Parathyroid adenoma (tissue), 2 donors: ENCODE data around the gene FSTL5.

Experiments used
- H2AFZ ChIP-seq: fragments of 300-600 bp; sonication (generic); one replicate; pipeline ENCODE4 v1.7.0; 2017; ENCODE audit warnings: antibody characterized with exemption, mild to moderate bottlenecking
- H3K27ac ChIP-seq: fragments of 300-600 bp; sonication (generic); one replicate; pipeline ENCODE4 v1.7.0; 2017
- H3K27me3 ChIP-seq: fragments of 300-600 bp; sonication (generic); one replicate; pipeline ENCODE4 v1.7.0; 2017; ENCODE audit warnings: low read length; ENCODE audit not compliant: control insufficient read depth, insufficient read depth
- H3K36me3 ChIP-seq: fragments of 300-600 bp; sonication (generic); one replicate; pipeline ENCODE4 v1.7.0; 2017; ENCODE audit warnings: low read length; ENCODE audit not compliant: control insufficient read depth, insufficient read depth
- H3K4me1 ChIP-seq: fragments of 300-600 bp; sonication (generic); one replicate; pipeline ENCODE4 v1.7.0; 2017; ENCODE audit warnings: control low read depth
- H3K4me2 ChIP-seq: fragments of 300-600 bp; sonication (generic); one replicate; pipeline ENCODE4 v1.7.0; 2017; ENCODE audit warnings: low read length
- H3K4me3 ChIP-seq: fragments of 300-600 bp; sonication (generic); one replicate; pipeline ENCODE4 v1.7.0; 2017; ENCODE audit warnings: low read depth, low read length
- H3K79me2 ChIP-seq: fragments of 300-600 bp; sonication (generic); one replicate; pipeline ENCODE4 v1.7.0; 2017; ENCODE audit warnings: control low read depth
- H3K9ac ChIP-seq: fragments of 300-600 bp; sonication (generic); one replicate; pipeline ENCODE4 v1.7.0; 2017; ENCODE audit warnings: mild to moderate bottlenecking
- H3K9me3 ChIP-seq: fragments of 300-600 bp; sonication (generic); one replicate; pipeline ENCODE4 v1.7.0; 2017; ENCODE audit warnings: low read length; ENCODE audit not compliant: control insufficient read depth
- TF ChIP-seq, protein P1 (sequence below): fragments of 300-600 bp; sonication (generic); IDR thresholded peaks from one replicate; pipeline ENCODE4 v1.7.0; 2017; ENCODE audit warnings: antibody characterized with exemption, mild to moderate bottlenecking
- donor health status: primary hyperparathyroidism.

The FSTL5 gene

DNA sequence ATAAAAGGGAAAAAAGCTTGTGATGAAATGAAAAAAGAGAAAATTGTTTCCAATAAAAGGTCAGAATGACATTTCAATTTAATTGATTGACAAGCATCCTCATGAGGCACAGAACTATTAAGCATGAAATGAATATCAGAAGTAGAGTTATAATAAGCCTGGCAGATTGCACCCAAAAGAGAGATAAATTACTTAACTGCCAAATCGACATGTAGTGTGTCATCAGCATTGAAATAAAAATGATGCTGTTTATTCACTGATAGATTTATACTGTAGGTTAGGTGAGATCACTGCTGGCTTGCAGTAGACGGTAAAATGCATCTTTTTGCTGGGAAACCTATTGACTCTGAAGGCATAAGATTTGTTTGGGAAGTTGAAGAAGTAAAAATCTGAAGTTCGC is 507.2 kb downstream of the FSTL5 start:
- TF ChIP-seq, protein P1, sequence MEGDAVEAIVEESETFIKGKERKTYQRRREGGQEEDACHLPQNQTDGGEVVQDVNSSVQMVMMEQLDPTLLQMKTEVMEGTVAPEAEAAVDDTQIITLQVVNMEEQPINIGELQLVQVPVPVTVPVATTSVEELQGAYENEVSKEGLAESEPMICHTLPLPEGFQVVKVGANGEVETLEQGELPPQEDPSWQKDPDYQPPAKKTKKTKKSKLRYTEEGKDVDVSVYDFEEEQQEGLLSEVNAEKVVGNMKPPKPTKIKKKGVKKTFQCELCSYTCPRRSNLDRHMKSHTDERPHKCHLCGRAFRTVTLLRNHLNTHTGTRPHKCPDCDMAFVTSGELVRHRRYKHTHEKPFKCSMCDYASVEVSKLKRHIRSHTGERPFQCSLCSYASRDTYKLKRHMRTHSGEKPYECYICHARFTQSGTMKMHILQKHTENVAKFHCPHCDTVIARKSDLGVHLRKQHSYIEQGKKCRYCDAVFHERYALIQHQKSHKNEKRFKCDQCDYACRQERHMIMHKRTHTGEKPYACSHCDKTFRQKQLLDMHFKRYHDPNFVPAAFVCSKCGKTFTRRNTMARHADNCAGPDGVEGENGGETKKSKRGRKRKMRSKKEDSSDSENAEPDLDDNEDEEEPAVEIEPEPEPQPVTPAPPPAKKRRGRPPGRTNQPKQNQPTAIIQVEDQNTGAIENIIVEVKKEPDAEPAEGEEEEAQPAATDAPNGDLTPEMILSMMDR: no peak
- Histone ChIP-seq H2AFZ (no peak overlapping the region), H3K4me3 (no peak overlapping the region), H3K36me3 (no peaks in the 10 kb centered on the region), H3K4me2 (no peak overlapping the region), H3K9me3 (no peaks in the 10 kb centered on the region), H3K27ac (no peak overlapping the region), H3K27me3 (no peaks in the 10 kb centered on the region), H3K9ac (no peak overlapping the region), H3K79me2 (no peaks in the 10 kb centered on the region), H3K4me1 (no peaks in the 10 kb centered on the region)

- Histone ChIP-seq H3K27me3 (no peaks in the 10 kb centered on the region), H3K9ac (no peak overlapping the region), H3K79me2 (no peaks in the 10 kb centered on the region), H2AFZ (no peak overlapping the region), H3K4me2 (no peak overlapping the region), H3K27ac (no peak overlapping the region), H3K4me3 (no peak overlapping the region), H3K4me1 (no peaks in the 10 kb centered on the region), H3K9me3 (no peaks in the 10 kb centered on the region), H3K36me3 (no peaks in the 10 kb centered on the region)
- TF ChIP-seq, protein P1: no peak
Observed at GRCh38 chr4:161655148-161655547, 508.7 kb downstream of the FSTL5 start.

DNA sequence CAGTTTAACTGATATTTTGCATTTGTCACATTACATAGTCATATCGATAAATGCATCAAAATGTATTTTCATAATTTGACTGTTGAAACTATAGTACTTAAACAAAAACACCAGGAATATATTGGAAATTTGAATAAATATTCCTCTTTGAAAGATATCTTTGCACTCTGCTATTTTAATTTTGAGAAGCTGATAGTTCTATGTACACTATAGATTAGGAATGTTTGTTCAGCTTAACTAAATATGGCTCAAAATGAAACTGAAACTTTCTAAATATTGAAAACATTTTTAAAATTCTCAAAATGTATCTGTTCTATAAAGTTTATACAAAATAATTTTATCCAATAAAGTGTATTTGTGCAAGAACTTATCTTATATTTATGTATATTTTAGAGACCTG is 510.1 kb downstream of the FSTL5 start:
- no peak overlapping the region for H3K27ac ChIP-seq
- no peak overlapping the region for H3K4me3 ChIP-seq
- TF ChIP-seq, protein P1: no peak
- H2AFZ ChIP-seq: no peak overlapping the region
- H3K4me1 ChIP-seq: no peaks in the 10 kb centered on the region
- H3K9me3 ChIP-seq: no peaks in the 10 kb centered on the region
- H3K9ac ChIP-seq: no peak overlapping the region
- H3K27me3 ChIP-seq: no peaks in the 10 kb centered on the region
- no peaks in the 10 kb centered on the region for H3K79me2 ChIP-seq
- H3K36me3 ChIP-seq: no peaks in the 10 kb centered on the region
- no peak overlapping the region for H3K4me2 ChIP-seq

DNA sequence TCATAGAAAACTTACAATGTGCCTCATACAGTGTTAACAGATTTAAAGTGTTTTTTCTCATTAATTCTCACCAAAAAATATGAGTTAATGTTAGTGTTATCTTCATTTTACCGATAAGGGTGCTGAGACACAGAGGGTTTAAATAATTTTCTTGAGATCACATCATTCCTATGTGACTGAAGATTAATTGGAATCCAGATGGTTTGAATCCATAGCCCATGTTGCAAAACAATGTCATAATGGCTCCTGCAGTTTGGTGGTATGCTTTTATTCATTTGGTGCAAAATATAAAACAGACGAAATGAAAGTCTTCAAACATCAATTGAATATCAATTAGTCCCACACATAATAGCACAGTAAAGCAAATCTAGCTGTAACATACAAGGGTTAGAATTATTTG is 512.2 kb downstream of the FSTL5 start:
- no peak overlapping the region for H3K4me2 ChIP-seq
- no peak overlapping the region for H3K27ac ChIP-seq
- H3K4me3 ChIP-seq: no peak overlapping the region

DNA sequence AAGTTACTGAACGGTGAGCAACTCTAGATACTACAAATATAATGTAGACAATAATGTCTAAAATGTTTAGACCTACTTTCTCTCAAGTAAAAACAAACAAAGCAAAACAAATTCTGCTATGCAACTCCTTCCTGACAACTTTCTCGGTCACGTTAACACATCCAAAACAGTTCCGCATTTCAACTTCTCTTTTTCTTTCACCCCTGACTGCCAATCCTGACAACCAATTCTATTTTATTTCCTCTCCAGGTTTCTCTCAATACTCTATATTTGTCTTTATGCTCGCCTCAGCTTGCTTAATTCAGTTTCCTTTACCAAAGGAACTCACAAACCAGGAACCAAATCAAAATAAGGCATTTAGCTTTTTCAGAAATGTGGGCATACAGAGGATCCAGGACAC is 513.0 kb downstream of the FSTL5 start:
- no peaks in the 10 kb centered on the region for H3K79me2 ChIP-seq
- H3K27me3 ChIP-seq: no peaks in the 10 kb centered on the region
- H3K4me2 ChIP-seq: no peak overlapping the region
- H3K4me1 ChIP-seq: no peaks in the 10 kb centered on the region
- H3K27ac ChIP-seq: no peak overlapping the region
- H3K9ac ChIP-seq: no peak overlapping the region
- no peak overlapping the region for H3K4me3 ChIP-seq
- TF ChIP-seq, protein P1: no peak
- no peak overlapping the region for H2AFZ ChIP-seq
- H3K9me3 ChIP-seq: no peaks in the 10 kb centered on the region
- no peaks in the 10 kb centered on the region for H3K36me3 ChIP-seq

More for the DNA sequence above, 512.2 kb downstream of the FSTL5 start:
- H3K79me2 ChIP-seq: no peaks in the 10 kb centered on the region
- H3K36me3 ChIP-seq: no peaks in the 10 kb centered on the region
- H3K9me3 ChIP-seq: no peaks in the 10 kb centered on the region
- TF ChIP-seq, protein P1: no peak
- H3K4me1 ChIP-seq: no peaks in the 10 kb centered on the region
- H3K9ac ChIP-seq: no peak overlapping the region
- no peak overlapping the region for H2AFZ ChIP-seq
- H3K27me3 ChIP-seq: no peaks in the 10 kb centered on the region
